ENCODE measurements around the gene HLA-DPA1.

The HLA-DPA1 gene

DNA sequence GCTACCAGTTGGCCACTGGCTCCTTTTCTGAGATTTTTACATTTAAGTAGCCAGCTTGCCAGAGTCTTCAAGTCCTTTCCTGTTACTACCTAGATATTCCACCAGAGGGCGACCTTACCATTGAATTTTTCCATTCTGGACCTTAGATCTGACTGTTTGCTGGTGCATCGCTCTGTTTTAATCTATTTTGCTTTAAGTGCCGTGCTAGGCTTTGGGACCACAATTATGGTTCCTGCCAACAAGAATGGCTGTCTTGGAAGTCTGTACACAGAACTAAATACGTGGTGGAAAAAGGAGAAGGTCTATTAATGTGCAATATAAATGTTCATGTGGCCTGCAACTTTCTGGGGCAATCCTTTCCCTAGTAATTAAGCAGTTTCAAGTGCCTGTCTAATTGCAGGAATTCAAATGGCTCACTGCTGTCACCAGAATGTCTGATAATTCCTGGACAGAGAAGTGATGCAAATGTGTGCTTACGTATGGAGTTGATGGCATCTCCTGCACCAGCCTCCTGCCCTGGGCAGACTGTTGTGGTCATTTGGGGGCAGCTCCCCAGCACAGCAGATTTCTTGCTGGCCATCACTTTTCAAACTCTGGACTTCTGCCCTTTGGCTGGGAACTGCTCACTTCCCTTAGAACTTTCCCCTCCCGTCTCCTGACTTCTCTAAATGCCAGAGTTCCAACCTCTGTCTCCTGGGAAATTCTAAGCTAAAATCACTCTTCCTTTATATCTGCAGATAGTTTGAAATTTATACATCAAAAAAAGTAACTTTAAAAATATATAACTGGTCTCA is 58.4 kb downstream of the HLA-DPA1 start:
- peak; percentile 86 for DNase-seq
